ENCODE results near the gene ACSS3. TPM values are rescaled to one million over a fixed set of nuclear protein-coding genes. Genes with fewer than 3 reads are reported as not detected.

The ACSS3 gene
- total and polyA plus RNA-seq, 2 donors (not counting 3 experiments of a cell fraction or from before 2014, with no cell fraction given) = 0.12 to 0.86 TPM

GRCh38 chr12:81161680-81162079 lies 83.8 kb downstream of the ACSS3 start:
- Histone ChIP-seq H4K20me1 (replicated peaks; ENCODE audit: control insufficient read depth, extremely low read depth, insufficient read depth, low read length) (no peaks in the 10 kb centered on the region), H3K79me2 (ENCODE audit: control insufficient read depth, insufficient read depth, low read length) (no peaks in the 10 kb centered on the region), H2AFZ (ENCODE audit: low read depth, low read length) (no peak overlapping the region), H3K4me2 (ENCODE audit: insufficient read depth, low read length) (no peak overlapping the region), H3K27me3 (ENCODE audit: control insufficient read depth in 2 of 2, insufficient read depth in 2 of 2, low read length in 2 of 2) (peaks cover 0 to 3% of the 10 kb centered on the region in 2 experiments), H3K9me3 (replicated peaks; ENCODE audit: control insufficient read depth, insufficient read depth, low read length) (no peaks in the 10 kb centered on the region), H3K9ac (replicated peaks; ENCODE audit: extremely low read depth, insufficient read depth, low read length) (no peak overlapping the region), H3K4me3 (replicated peaks in 1 of 3; ENCODE audit: insufficient read depth in 1 of 3, low read depth in 1 of 3, low read length in 3 of 3) (no peak overlapping the region), H3K4me1 (ENCODE audit: control insufficient read depth, extremely low read depth, insufficient read depth, low read length) (no peaks in the 10 kb centered on the region), H3K9me1 (replicated peaks; ENCODE audit: control insufficient read depth, extremely low read depth, insufficient read depth, low read length) (no peaks in the 10 kb centered on the region), H3K36me3 (ENCODE audit: control insufficient read depth in 2 of 2, extremely low read depth in 1 of 2, insufficient read depth in 2 of 2, low read length in 2 of 2) (no peaks in the 10 kb centered on the region), H3K27ac (ENCODE audit: insufficient read depth, low read depth, low read length) (no peak overlapping the region)
- no peak for DNase-seq (ENCODE audit: low read depth, low spot score)
- intact Hi-C loops (cut with micrococcal nuclease) (no loop called here), dilution Hi-C loops (cut with MboI; ENCODE audit: extremely low pct_ligation_motif_present, low sequenced_read_pairs) (no loop called here)
- TF ChIP-seq POLR2A (IDR thresholded peaks at IDR 0.05; ENCODE audit: low read depth, low read length) = no peak
- no peak for TF ChIP-seq MYC (IDR thresholded peaks at IDR 0.05; ENCODE audit: low read depth, low read length)
- no peak for TF ChIP-seq MAX (IDR thresholded peaks at IDR 0.05; ENCODE audit: insufficient read depth, insufficient read length)
- no peak for TF ChIP-seq JUN (IDR thresholded peaks at IDR 0.05; ENCODE audit: borderline replicate concordance, insufficient read depth, insufficient read length, low read depth)
- no peak for TF ChIP-seq CTCF (IDR thresholded peaks at IDR 0.05; ENCODE audit: extremely low read depth in 1 of 2, insufficient read depth in 1 of 2, low read depth in 1 of 2, low read length in 2 of 2)
- TF ChIP-seq POLR2AphosphoS5 (IDR thresholded peaks at IDR 0.05; ENCODE audit: insufficient read depth, low read depth, low read length) = no peak
- no peak for TF ChIP-seq FOS (IDR thresholded peaks at IDR 0.05; ENCODE audit: borderline replicate concordance, insufficient read depth, low read length)
- TF ChIP-seq EZH2 (IDR thresholded peaks at IDR 0.05; ENCODE audit: borderline replicate concordance, low read depth, low read length, severe bottlenecking) = no peak
- no peak for TF ChIP-seq GATA2 (IDR thresholded peaks at IDR 0.05; ENCODE audit: insufficient read depth, insufficient read length, low read depth, low read length)
- CTCF ChIA-PET = interaction anchor here (1.4 kb wide), 1 partner anchor 10 kb away, joined by 3 read pairs; no protein-coding TSS in a partner anchor
- no TSS peak for BruUV-seq (replicated peaks)
- FAIRE-seq = no peak
- POLR2A ChIA-PET = no interaction called here

Measured in endothelial cell of umbilical vein (primary cell).